Measurements from ENCODE around the gene ASIC2.

Gene ASIC2

DNA sequence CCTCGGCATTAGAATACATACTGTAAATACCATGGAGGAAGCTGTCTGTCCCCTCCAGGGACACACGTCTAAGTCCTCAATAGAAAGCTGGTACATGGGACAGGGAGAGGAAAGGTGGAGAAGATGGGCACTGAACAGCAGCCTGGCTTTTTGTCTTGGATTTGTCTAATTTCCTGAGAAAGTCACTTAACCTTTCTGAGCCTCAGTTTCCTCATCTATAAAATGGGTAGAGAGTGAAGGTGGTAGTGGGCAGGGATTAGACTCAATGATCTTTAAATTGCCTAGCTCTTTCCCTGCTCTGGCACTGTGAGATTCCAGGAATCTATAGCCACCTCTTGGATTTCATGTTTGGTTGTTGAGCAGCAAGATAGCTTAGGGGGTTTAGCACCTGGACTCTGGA lies 96.2 kb downstream of the ASIC2 start:
- H3K27me3 Mint-ChIP-seq: peaks cover 15% of the 10 kb centered on the region
- no peaks in the 10 kb centered on the region for H3K36me3 Mint-ChIP-seq
- H3K4me1 Mint-ChIP-seq (ENCODE audit: low read depth): no peaks in the 10 kb centered on the region

DNA sequence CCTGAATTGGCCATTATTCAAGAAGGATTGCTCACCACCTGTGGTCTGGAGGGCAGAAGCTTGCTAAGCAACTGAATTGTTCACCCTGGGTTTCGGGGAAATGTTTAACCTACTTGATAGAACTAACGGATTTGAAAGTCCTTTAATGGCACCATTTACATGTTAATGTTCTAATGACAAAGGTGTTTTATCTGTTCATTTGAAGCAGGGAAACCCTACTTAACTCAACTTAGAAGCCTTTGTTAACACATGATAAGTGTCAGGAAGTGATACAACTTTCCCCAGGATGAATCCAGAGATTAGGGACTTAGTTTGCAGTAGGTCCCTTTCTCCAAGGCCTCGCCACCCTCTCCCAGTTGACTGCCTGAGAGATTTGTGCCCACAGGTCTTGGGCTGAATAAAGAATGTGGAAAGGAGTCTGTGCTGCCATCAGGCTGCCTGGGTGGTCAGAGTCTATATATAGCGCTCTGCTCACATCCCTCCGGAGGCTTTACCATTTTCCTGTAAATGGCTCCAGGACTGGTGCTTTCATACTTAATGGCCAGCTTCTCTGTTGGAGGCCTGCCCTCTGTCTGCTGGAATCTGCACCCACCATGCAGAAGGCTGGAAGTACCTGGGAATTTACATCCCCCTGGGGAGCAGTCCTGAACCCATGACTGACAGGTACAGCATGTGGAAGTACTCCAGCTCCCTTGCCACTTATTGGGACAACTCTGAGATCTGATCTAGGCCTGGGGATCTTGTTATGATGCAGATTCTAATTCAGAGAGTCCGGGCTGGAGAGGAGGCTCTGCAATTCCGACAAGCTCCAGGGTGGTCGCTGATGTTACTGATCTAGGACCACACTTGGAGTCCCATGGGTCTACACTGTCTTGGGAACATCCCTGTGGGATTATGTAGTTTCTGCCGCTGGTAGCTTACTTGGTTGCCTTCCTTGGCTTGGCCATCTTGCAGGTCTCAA lies 99.9 kb downstream of the ASIC2 start:
- Mint-ChIP-seq H3K4me3 (no peak overlapping the region), H3K27ac (no peak overlapping the region), H3K9me3 (ENCODE audit: low read depth) (no peaks in the 10 kb centered on the region), H3K4me1 (ENCODE audit: low read depth) (no peaks in the 10 kb centered on the region), H3K36me3 (no peaks in the 10 kb centered on the region), H3K27me3 (peaks cover 22% of the 10 kb centered on the region)

More for the DNA sequence above, 96.2 kb downstream of the ASIC2 start:
- Mint-ChIP-seq H3K9me3 (ENCODE audit: low read depth) (no peaks in the 10 kb centered on the region), H3K4me3 (no peak overlapping the region), H3K27ac (no peak overlapping the region)

DNA sequence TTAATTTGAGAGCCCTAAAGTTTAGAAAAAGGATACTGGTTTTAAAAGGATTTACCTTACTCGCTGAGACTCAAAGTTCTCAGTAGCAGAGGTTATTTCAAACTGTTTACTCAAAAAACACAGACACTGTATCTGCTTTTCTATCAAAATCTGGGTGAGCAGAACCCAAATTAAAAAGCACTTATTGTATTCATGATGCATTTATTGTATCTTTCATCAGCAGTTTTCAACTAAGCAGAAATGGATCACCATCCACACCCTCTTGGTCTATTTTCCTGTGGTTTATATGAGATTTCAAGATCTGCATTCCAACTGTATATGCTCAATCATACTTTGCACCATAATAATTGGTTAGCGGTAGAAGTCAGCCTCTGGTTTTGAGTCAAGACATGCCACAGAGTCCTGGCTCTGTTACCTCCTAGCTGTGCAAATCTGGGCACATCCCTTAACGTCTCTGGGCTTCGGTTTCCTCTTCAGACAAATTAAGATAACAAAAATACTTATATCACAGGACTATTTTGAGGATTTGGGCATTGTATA lies 109.5 kb downstream of the ASIC2 start:
- Mint-ChIP-seq H3K27ac (no peak overlapping the region), H3K27me3 (peaks cover 5% of the 10 kb centered on the region), H3K36me3 (no peaks in the 10 kb centered on the region), H3K4me1 (ENCODE audit: low read depth) (no peaks in the 10 kb centered on the region), H3K4me3 (no peak overlapping the region), H3K9me3 (ENCODE audit: low read depth) (no peaks in the 10 kb centered on the region)

DNA sequence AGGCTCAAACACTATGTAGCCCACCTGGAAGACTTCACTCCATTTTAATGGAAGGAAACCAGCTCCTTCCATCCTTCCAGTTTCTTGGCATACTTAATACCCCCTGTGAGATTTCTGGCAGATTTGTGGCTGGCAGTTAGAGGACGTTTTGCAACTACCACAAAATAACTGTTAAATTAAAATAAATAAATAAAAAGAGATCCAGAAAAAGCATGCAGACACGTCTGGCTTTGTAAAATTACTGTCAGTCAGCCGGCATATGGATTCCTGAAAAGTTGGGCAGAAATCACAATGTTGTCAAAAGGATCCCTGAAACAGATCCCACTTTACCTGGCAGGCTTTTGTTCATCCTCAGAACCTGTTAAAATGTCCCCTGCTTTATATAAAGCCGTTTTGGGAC lies 113.9 kb downstream of the ASIC2 start:
- H3K4me1 Mint-ChIP-seq (ENCODE audit: low read depth): no peaks in the 10 kb centered on the region
- peaks cover 9% of the 10 kb centered on the region for H3K27me3 Mint-ChIP-seq
- H3K36me3 Mint-ChIP-seq: no peaks in the 10 kb centered on the region
- no peak overlapping the region for H3K27ac Mint-ChIP-seq
- no peak overlapping the region for H3K4me3 Mint-ChIP-seq
- no peaks in the 10 kb centered on the region for H3K9me3 Mint-ChIP-seq (ENCODE audit: low read depth)

DNA sequence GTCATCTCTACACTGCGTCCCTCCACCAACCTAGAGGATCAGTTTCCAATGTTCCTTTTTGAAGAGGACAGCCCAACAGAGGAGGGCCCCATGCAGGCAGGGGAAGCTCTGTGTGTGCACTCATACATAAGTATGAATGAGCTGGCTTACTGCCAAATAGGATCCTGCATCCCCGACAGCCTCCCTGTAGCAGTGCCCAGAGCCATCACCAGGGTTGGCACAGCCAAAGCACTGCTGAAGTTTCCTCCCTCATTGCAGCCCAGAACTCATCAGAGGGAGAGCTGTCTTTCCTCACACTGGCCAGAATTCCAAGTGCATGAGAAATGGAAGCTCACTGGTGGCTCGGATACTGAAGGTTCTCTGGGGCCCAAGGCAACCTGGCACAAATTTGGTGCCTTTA lies 114.4 kb downstream of the ASIC2 start:
- Mint-ChIP-seq H3K27me3 (peaks cover 9% of the 10 kb centered on the region), H3K36me3 (no peaks in the 10 kb centered on the region), H3K9me3 (ENCODE audit: low read depth) (no peaks in the 10 kb centered on the region), H3K4me1 (ENCODE audit: low read depth) (no peaks in the 10 kb centered on the region), H3K27ac (no peak overlapping the region), H3K4me3 (no peak overlapping the region)

DNA sequence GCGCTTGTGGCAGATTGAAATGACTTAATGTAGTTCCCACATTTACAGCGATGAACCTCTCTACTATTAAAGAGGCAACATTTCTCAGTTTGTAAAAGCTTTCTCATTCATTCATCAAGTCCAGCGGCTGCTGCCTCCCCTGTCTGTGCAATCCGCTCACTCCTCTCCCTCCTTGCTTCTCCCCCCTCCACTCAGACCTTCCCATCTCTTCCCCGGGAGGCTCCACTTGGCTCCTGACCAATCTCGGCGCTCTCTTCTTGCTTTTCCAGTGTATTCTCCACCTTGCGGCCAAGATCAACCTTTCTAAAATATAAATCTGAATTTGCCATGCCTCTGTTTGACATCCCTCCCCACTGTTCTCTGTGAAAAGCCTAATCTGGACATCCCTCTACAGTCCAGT lies 117.5 kb downstream of the ASIC2 start:
- H3K4me3 Mint-ChIP-seq: no peak overlapping the region
- H3K27ac Mint-ChIP-seq: no peak overlapping the region
- no peaks in the 10 kb centered on the region for H3K9me3 Mint-ChIP-seq (ENCODE audit: low read depth)
- H3K27me3 Mint-ChIP-seq: peaks cover 16% of the 10 kb centered on the region
- H3K36me3 Mint-ChIP-seq: no peaks in the 10 kb centered on the region
- H3K4me1 Mint-ChIP-seq (ENCODE audit: low read depth): no peaks in the 10 kb centered on the region

DNA sequence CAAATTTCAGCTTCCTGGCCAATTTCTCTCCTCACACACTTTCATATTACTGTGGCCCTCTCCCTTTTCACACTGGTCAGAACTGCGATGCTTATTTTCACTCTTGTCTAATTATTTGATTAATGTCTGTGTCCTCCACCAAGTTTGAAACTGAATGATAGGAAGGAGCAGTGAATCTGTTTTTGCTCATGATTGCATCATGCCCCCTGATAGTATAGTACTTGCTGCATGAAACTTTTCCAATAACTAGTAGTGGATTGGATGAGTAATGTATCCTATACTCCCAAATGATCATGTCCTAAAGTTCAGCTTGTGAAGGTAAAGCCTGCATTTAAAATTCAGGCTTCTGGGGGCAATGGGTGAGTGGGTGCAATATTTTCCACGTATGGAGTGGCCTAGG lies 121.2 kb downstream of the ASIC2 start:
- Mint-ChIP-seq H3K27ac (no peak overlapping the region), H3K27me3 (peaks cover 19% of the 10 kb centered on the region), H3K4me3 (no peak overlapping the region), H3K36me3 (no peaks in the 10 kb centered on the region), H3K4me1 (ENCODE audit: low read depth) (no peaks in the 10 kb centered on the region), H3K9me3 (ENCODE audit: low read depth) (no peaks in the 10 kb centered on the region)

DNA sequence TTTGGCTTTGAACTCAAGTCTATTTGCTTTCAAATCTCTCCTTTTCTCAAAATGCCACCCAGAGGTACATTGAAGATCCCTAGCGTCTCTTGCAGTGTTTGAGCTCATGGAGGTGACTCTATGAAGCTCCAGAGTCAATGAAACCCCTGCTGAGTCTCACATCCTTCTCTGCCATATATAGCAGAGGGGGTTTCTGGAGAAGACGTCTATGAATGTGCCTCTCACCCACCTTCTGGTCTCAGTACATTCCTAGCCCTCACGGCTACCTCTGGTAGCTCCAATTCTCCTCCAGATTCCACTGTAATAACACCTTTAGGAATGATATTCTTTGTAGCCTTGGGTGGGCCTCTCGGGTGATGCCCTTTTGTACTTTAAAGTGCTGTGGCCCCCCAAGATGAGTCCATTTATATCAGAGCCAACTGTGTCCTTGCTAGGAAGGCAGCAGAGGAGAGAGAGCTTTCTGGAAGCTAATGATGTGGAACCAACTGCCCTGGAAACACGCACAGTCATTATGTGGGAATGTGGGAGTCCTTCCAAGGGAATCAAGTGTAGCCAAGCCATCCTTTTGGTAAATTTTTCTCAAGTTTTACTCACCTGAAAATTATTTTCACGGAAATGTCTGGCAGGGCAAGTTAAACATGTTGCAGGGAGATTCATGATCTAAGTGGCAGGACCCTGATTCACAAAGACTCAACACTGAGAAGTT lies 123.4 kb downstream of the ASIC2 start:
- H3K36me3 Mint-ChIP-seq: no peaks in the 10 kb centered on the region
- H3K27ac Mint-ChIP-seq: no peak overlapping the region
- no peaks in the 10 kb centered on the region for H3K4me1 Mint-ChIP-seq (ENCODE audit: low read depth)
- H3K27me3 Mint-ChIP-seq: peaks cover 17% of the 10 kb centered on the region
- no peaks in the 10 kb centered on the region for H3K9me3 Mint-ChIP-seq (ENCODE audit: low read depth)
- no peak overlapping the region for H3K4me3 Mint-ChIP-seq

DNA sequence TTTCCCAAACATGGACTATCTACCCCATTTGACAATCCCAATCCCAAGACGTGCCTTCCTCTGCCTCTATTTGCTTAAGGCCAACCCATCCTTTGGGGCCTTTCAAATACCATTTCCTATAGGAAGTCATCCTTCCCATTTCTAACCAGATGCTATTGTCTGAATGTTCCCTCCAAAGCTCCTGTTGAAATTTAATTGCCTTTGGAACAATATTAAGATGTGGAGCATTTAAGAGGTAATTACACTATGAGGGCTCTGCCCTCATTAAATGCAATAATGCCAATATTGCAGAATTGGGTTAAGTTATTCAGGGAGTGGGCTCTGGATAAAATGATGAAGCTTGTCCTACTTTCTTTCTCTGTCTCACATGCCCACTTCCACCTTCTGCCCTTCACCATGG lies 125.4 kb downstream of the ASIC2 start:
- H3K36me3 Mint-ChIP-seq: no peaks in the 10 kb centered on the region
- H3K27ac Mint-ChIP-seq: no peak overlapping the region
- H3K9me3 Mint-ChIP-seq (ENCODE audit: low read depth): no peaks in the 10 kb centered on the region
- H3K4me1 Mint-ChIP-seq (ENCODE audit: low read depth): no peaks in the 10 kb centered on the region
- no peak overlapping the region for H3K4me3 Mint-ChIP-seq
- peaks cover 17% of the 10 kb centered on the region for H3K27me3 Mint-ChIP-seq

DNA sequence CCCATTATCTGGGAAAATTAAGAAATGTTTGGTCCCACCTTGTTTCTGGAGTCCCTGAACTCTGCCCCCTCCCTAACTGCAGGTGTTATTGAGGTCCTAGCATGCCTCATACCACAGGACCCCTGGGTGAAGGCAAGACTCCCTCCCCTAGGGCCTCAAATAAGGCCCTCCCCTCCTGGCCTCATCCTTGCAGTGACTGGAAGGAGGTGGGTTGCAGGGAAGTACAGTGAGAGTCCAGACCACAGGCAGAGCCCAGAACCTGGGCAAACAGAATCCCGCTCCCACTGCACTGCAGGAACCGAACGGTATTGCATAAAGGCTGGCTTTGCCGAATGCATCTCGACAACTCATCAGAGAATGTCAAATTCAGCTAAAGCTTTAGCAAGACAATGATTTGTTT lies 126.6 kb downstream of the ASIC2 start:
- H3K4me1 Mint-ChIP-seq (ENCODE audit: low read depth): no peaks in the 10 kb centered on the region
- H3K27ac Mint-ChIP-seq: no peak overlapping the region
- H3K36me3 Mint-ChIP-seq: no peaks in the 10 kb centered on the region
- no peaks in the 10 kb centered on the region for H3K9me3 Mint-ChIP-seq (ENCODE audit: low read depth)
- H3K4me3 Mint-ChIP-seq: no peak overlapping the region
- H3K27me3 Mint-ChIP-seq: peaks cover 14% of the 10 kb centered on the region

DNA sequence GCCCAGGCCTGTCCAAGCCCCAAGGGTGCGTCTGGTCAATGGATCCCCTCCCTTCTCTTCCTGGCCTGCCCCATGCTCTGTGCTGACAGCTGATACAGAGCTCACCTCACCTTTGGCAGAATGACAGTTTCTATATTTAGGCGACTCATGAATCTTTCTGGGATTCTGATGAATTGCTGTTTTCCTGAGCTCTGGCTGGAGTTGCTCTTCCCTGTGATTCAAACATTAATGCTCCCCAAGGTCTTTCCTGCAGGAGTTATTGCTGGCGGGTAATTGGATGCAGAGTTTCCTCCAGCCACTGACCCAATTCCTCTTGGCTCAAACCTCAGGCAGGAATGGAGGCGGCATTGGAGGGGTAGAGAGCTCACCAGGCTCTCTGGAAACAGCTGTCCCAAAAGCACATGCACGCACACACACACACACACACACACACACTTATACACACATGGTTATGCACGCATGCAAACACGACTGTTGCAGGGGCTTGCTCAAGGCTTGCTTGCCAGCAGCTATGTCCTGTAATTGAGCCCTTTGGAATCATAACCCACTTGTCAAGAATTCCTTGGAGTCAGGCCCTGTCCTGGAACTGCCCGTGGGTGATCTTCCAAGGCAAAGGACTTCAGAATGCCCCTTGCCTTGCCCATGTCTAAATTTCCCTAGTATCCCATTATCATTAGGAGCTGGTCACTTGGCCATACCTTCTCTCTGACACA lies 128.8 kb downstream of the ASIC2 start:
- Mint-ChIP-seq H3K36me3 (no peaks in the 10 kb centered on the region), H3K27me3 (peaks cover 13% of the 10 kb centered on the region), H3K4me3 (no peak overlapping the region), H3K9me3 (ENCODE audit: low read depth) (no peaks in the 10 kb centered on the region), H3K27ac (no peak overlapping the region), H3K4me1 (ENCODE audit: low read depth) (no peaks in the 10 kb centered on the region)

DNA sequence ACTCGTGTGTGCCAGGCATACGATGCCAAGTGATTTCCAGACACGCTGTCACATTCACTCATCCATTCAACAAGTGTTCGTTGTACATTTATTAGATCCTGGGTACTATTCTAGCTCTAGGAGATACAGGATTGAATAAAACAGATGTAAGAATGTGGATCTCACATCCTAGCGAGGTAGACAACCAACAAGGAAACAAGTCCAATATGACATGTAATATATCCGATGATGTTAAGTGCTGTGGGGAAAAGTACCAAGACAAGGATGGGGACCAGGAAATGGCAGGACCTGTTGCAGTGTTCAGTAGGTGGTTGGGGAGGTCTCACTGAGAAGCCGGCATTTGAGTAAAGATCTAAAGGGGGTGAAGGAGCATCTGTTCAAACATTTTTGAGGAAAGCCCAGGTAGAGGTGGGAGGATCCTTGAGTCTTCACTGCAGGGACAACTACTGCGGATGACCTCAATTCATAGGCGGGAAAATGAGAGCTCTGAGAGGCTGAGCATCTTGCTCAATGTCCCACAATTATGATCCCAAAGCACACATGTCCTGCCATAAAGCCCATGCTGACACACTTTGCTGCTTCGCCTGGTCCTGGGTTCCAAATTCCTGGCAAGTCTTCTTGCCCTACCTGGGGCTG lies 129.4 kb downstream of the ASIC2 start:
- no peak overlapping the region for H3K4me3 Mint-ChIP-seq
- H3K27me3 Mint-ChIP-seq: peaks cover 13% of the 10 kb centered on the region
- no peaks in the 10 kb centered on the region for H3K4me1 Mint-ChIP-seq (ENCODE audit: low read depth)
- no peak overlapping the region for H3K27ac Mint-ChIP-seq
- H3K9me3 Mint-ChIP-seq (ENCODE audit: low read depth): no peaks in the 10 kb centered on the region
- H3K36me3 Mint-ChIP-seq: no peaks in the 10 kb centered on the region

DNA sequence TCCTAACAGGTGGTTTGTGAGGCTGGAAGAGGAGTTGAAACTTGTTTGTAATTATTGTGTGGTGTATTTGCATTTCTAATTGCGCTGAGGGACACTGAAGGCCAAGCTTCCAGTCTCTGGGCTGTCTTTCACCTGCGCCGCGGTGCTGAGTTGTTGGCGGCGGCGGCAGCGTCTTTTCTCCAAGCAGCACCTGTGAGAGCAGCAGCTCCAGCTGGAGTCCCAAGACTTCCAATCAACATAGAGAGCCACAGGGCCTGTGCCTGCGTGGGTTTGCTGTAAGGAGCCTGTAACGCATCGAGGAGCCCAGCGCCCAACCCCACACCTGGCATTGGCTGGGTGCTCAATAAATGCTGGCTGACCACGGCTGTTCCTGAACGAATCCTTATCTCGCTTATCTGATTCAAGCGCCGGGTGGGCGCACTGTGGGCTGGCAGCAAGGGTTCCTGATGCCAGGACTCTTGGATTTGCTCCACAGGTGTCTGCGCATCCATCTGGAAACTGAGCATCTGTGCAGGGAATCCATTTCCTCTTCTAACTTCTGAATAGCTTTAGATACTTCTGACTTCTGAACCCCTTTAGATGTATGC lies 138.1 kb downstream of the ASIC2 start:
- Mint-ChIP-seq H3K27ac (no peak overlapping the region), H3K4me1 (ENCODE audit: low read depth) (no peaks in the 10 kb centered on the region), H3K36me3 (no peaks in the 10 kb centered on the region), H3K4me3 (no peak overlapping the region), H3K27me3 (peaks cover 7% of the 10 kb centered on the region), H3K9me3 (ENCODE audit: low read depth) (no peaks in the 10 kb centered on the region)

DNA sequence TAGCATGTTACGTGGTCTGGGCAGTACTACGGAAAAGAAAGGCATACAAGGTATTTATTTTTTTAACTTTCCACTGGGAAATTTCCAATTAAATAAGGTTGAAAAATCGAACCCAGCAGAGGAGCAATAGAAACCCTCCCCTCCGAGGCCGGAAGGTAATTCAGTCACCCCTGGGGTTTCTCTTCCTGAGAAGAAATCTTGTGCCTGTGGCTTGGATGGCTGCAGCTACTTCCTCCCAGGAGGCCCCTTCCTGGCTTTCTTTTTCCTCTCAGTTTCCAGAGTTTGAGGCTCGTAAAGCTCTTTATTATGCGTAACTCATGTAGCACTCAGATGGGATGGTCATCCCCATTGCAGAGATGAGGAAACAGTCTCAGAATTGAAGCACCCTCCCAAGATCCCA lies 140.3 kb downstream of the ASIC2 start:
- Mint-ChIP-seq H3K27ac (no peak overlapping the region), H3K4me3 (no peak overlapping the region), H3K27me3 (peaks cover 4% of the 10 kb centered on the region), H3K36me3 (no peaks in the 10 kb centered on the region), H3K4me1 (ENCODE audit: low read depth) (no peaks in the 10 kb centered on the region), H3K9me3 (ENCODE audit: low read depth) (no peaks in the 10 kb centered on the region)
